ENCODE results near the gene PLXNA2. TPM values are rescaled to one million over a fixed set of nuclear protein-coding genes. Genes with fewer than 3 reads are reported as not detected.
A peak's percentile ranks its signal among the peaks of the same experiment; 100 is the strongest.

Gene PLXNA2
- total and polyA plus RNA-seq, 7 donors: 4.4 to 33.6 (median 20.8) TPM

- 34 to 54% (median 43%) methylated on average over 9 to 10 of the region's 10 CpGs for WGBS, 3 donors
- intact Hi-C loops (cut with DNase I): no loop called here
- H3K27me3 ChIP-seq (ENCODE audit: insufficient read depth in 3 of 3, low read length in 2 of 3): no peaks in the 10 kb centered on the region
- no peak overlapping the region for H3K4me3 ChIP-seq
- ATAC-seq (peak; percentile 38 to 71 (median 40)), DNase-seq (no peak)
- no peaks in the 10 kb centered on the region for H3K9me3 ChIP-seq
- H3K27ac ChIP-seq: peak overlapping the region; percentile 13
- no peaks in the 10 kb centered on the region for H3K36me3 ChIP-seq (ENCODE audit: insufficient read depth in 1 of 2, low read depth in 1 of 2)
- peaks cover 22% of the 10 kb centered on the region for H3K4me1 ChIP-seq
- TF ChIP-seq CTCF (IDR thresholded peaks at IDR 0.05): no peak
These were observed 116.2 kb downstream of the PLXNA2 start for GRCh38 chr1:208127792-208128529.

DNA sequence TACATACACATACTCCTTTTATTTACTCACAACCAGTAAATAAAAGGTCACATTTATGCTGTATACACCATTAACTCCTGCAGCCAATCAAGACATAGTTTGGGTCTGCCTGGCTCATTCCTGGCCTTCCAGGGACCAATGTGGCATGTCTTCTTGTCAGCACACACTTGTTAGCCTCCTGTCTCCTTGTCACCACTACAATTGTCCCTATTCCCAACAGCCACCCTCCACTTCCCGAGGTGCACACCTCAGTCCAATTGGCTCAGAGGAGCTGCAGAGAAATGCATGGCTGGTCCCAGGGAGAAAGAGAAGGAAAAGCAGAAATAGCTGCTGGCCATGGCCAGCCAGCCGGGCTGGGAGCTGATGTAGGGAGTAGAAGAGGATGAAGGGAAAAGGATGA is 116.9 kb downstream of the PLXNA2 start:
- Histone ChIP-seq H3K36me3 (ENCODE audit: insufficient read depth in 1 of 2, low read depth in 1 of 2) (no peaks in the 10 kb centered on the region), H3K4me3 (no peak overlapping the region), H3K27me3 (ENCODE audit: insufficient read depth in 3 of 3, low read length in 2 of 3) (no peaks in the 10 kb centered on the region), H3K9me3 (no peaks in the 10 kb centered on the region), H3K4me1 (peaks cover 16% of the 10 kb centered on the region), H3K27ac (no peak overlapping the region)
- ATAC-seq (no peak), DNase-seq (no peak)
- TF ChIP-seq CTCF (IDR thresholded peaks at IDR 0.05): no peak
- 65 to 76% (median 69%) methylated on average over 2 of the region's 2 CpGs for WGBS, 3 donors
- intact Hi-C loops (cut with DNase I): no loop called here

DNA sequence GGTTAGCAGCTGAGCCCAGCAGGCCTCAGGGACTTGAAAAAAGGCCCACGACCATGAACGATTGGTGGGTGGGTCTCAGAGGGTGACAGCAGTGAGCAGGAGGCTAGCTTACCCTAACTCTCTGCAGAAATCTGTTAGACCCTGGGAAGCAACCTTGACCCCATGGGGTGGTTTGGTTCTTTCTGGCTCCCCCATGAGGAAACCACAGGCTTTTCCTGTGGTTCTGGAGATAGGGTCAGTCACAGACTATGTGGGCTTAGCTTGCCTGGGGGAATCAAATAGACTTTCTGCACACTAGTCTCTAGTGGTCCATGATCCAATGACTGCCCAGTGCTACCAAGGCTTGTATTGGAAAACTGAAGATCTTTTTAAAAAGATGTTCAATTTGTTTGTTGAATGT is 118.1 kb downstream of the PLXNA2 start:
- intact Hi-C loops (cut with DNase I): no loop called here
- Histone ChIP-seq H3K27ac (no peak overlapping the region), H3K9me3 (no peaks in the 10 kb centered on the region), H3K27me3 (ENCODE audit: insufficient read depth in 3 of 3, low read length in 2 of 3) (no peaks in the 10 kb centered on the region), H3K4me1 (peaks cover 11% of the 10 kb centered on the region), H3K4me3 (no peak overlapping the region), H3K36me3 (ENCODE audit: insufficient read depth in 1 of 2, low read depth in 1 of 2) (no peaks in the 10 kb centered on the region)
- DNase-seq (no peak), ATAC-seq (no peak)
- 53 to 71% (median 60%) methylated on average over 2 of the region's 2 CpGs for WGBS, 3 donors
- no peak for TF ChIP-seq CTCF (IDR thresholded peaks at IDR 0.05)

- H3K27ac ChIP-seq: no peak overlapping the region
- DNase-seq (no peak), ATAC-seq (no peak)
- intact Hi-C loops (cut with DNase I): no loop called here
- no peaks in the 10 kb centered on the region for H3K9me3 ChIP-seq
- no peaks in the 10 kb centered on the region for H3K36me3 ChIP-seq (ENCODE audit: insufficient read depth in 1 of 2, low read depth in 1 of 2)
- TF ChIP-seq CTCF (IDR thresholded peaks at IDR 0.05): no peak
- H3K27me3 ChIP-seq (ENCODE audit: insufficient read depth in 3 of 3, low read length in 2 of 3): no peaks in the 10 kb centered on the region
- WGBS, 3 donors: 94 to 97% (median 94%) methylated on average over 4 of the region's 4 CpGs
- H3K4me3 ChIP-seq: no peak overlapping the region
- H3K4me1 ChIP-seq: peaks cover 4% of the 10 kb centered on the region
These were observed 121.4 kb downstream of the PLXNA2 start for GRCh38 chr1:208122612-208123358.

Data from psoas muscle (tissue), 8 donors.